Stomach smooth muscle (tissue), 2 donors: ENCODE results near the gene RUNX2.

Experiments
- H3K27ac ChIP-seq: one replicate; pipeline ENCODE4 v1.7.0; 2013; ENCODE audit warnings: mild to moderate bottlenecking, low read length, inconsistent platforms
- H3K27me3 ChIP-seq, 2 donors: one replicate each; pipeline ENCODE4 v1.7.0; 2013; ENCODE audit warnings: low read length in 2 of 2; ENCODE audit not compliant: insufficient read depth in 2 of 2, control insufficient read depth in 1 of 2
- H3K36me3 ChIP-seq, 2 donors: one replicate each; pipeline ENCODE4 v1.7.0; 2013; ENCODE audit warnings: low read length in 2 of 2; ENCODE audit not compliant: control insufficient read depth in 2 of 2, insufficient read depth in 2 of 2
- H3K4me1 ChIP-seq: one replicate; pipeline ENCODE4 v1.7.0; 2013; ENCODE audit warnings: low read length; ENCODE audit not compliant: control insufficient read depth, insufficient read depth
- H3K4me3 ChIP-seq, 2 donors: one replicate each; pipeline ENCODE4 v1.7.0; 2013; ENCODE audit warnings: low read length in 2 of 2
- H3K9ac ChIP-seq, 2 donors: one replicate each; pipeline ENCODE4 v1.7.0; 2013; ENCODE audit warnings: low read length in 2 of 2, mild to moderate bottlenecking in 1 of 2
- H3K9me3 ChIP-seq, 2 donors: one replicate each; pipeline ENCODE4 v1.7.0; 2013; ENCODE audit warnings: low read length in 2 of 2; ENCODE audit not compliant: control insufficient read depth in 2 of 2
- donor health status: healthy.
- donor health status: Pancreatic carcinoma.

RUNX2 gene

DNA sequence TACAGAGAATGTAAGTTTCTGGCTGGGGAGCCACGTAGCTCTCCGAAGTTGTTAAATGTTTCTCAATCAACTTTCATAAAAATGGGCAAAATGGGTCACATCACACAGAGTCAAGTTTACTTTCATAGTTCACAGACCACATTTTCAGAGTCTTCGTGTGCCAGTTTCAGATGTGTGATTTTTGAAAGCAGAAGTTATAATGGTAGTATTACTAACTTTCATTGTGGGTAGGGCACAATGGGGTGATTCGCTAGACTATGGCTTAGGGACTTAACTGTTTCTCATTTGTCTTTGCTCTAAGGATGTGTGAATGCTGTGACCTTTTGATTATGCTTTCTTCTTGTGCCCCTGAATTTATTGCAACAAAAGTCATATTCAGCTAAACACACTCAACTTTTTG lies 158.6 kb downstream of the RUNX2 start:
- Histone ChIP-seq H3K4me3 (no peak overlapping the region), H3K9ac (no peak overlapping the region), H3K4me1 (no peaks in the 10 kb centered on the region), H3K36me3 (no peaks in the 10 kb centered on the region), H3K9me3 (no peaks in the 10 kb centered on the region), H3K27me3 (no peaks in the 10 kb centered on the region), H3K27ac (no peak overlapping the region)

DNA sequence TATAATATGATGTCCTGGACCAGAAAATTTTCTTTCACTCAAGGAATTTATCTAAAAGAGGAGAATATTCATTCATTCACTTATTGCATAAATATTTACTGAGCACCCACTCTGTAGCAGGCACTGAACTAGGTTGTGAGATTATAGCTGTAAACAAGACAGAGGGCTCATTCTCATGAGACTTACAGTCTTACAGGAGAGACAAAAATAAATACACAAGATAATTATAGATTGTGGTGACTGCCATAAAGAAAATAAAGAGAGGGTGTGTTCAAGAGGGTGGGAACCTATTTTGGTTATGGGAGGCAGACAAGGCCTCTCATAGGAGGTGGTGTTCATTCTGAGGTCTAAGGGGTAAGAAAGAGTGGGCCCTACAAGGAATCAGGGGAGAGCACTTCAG lies 159.5 kb downstream of the RUNX2 start:
- H3K36me3 ChIP-seq = no peaks in the 10 kb centered on the region
- H3K27ac ChIP-seq = no peak overlapping the region
- no peak overlapping the region for H3K9ac ChIP-seq
- H3K4me1 ChIP-seq = no peaks in the 10 kb centered on the region
- H3K4me3 ChIP-seq = no peak overlapping the region
- H3K9me3 ChIP-seq = no peaks in the 10 kb centered on the region
- no peaks in the 10 kb centered on the region for H3K27me3 ChIP-seq

DNA sequence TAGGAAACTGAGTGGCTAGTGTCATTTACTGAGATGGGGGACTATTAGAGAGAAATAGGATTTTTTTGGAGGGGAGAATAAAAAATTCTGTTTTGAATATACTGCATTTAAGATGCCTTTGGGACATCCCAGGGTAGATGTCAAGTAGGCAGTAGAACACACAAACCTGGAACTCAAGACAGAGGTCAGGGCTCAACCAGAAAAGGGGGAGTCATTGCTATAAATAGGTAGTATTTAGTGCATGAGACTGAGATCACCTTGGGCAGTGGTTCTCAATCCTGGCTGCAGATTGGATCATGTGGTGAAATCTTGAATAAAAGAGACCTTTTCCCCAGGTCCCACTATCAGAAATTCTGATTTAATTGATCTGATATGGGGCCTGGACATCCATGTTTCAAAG lies 160.1 kb downstream of the RUNX2 start:
- no peak overlapping the region for H3K27ac ChIP-seq
- no peak overlapping the region for H3K4me3 ChIP-seq

DNA sequence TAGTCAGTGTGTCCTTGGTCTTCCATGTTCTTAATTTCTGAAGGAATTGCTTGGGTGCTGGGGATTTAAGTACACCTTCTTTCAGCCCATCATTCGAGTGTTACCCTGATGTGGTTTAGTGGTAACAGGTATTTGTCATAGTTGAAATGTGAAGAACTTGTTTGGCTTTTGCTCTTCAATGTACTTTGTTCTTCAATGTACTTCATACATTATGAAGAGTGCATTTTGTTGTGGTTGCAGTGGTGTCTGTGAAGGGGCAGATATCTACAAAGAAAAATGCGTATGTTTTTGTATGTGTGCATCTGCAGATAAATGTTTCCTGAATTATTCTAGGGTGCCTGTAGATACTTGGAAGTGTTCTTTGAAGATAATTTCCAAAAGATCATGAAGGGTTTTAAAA lies 160.8 kb downstream of the RUNX2 start:
- Histone ChIP-seq H3K27me3 (no peaks in the 10 kb centered on the region), H3K9ac (no peak overlapping the region), H3K36me3 (no peaks in the 10 kb centered on the region), H3K4me1 (no peaks in the 10 kb centered on the region), H3K9me3 (no peaks in the 10 kb centered on the region), H3K4me3 (no peak overlapping the region), H3K27ac (no peak overlapping the region)

More for the DNA sequence above, 160.1 kb downstream of the RUNX2 start:
- H3K9ac ChIP-seq = no peak overlapping the region
- H3K9me3 ChIP-seq = no peaks in the 10 kb centered on the region
- H3K36me3 ChIP-seq = no peaks in the 10 kb centered on the region
- no peaks in the 10 kb centered on the region for H3K27me3 ChIP-seq
- H3K4me1 ChIP-seq = no peaks in the 10 kb centered on the region

DNA sequence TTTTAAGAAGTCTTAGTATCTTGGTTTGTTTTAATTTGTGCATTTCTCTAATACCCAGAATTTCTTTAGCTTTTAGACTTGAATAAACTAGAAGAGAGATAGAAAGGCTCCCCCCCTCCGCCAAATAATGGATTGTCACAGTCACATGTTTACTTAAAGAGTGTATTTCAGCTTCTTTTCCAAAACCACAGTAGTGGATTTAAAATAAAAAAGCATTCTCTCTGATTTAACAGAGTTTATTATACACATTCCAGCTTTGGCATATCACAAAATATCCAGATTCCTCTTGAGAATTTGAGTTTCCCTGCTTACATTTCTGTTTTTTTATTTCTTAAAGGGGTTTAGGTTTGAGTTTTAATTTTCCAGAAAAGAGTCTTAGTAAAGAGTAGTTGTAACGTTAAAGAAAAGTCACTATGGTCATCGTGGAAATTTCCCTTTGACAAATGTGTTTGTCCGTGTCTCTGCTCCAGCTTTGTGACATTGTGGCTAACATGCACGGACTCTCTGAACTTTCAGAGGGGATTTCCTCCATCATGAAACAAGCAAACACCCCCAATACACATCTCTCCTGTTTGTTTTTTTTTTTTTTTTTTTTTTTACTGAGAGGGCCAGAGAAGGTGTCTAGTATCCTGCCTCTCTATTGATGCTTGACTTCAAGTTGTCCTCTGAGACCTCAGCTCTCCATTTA lies 163.1 kb downstream of the RUNX2 start:
- Histone ChIP-seq H3K27me3 (no peaks in the 10 kb centered on the region), H3K4me3 (no peak overlapping the region), H3K36me3 (no peaks in the 10 kb centered on the region), H3K4me1 (no peaks in the 10 kb centered on the region), H3K27ac (no peak overlapping the region), H3K9ac (no peak overlapping the region), H3K9me3 (no peaks in the 10 kb centered on the region)

DNA sequence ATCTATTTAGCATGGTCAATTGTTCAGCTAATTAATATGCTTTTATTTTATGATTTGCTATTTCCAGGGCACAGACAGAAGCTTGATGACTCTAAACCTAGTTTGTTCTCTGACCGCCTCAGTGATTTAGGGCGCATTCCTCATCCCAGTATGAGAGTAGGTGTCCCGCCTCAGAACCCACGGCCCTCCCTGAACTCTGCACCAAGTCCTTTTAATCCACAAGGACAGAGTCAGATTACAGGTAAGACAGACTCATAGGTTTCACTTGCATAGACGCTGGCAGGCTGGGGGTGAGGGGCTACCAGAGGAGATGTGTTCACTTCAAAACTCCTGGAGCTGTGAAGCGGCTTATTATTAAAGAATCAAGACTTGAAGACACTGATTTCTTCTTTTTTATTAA lies 163.7 kb downstream of the RUNX2 start:
- no peaks in the 10 kb centered on the region for H3K4me1 ChIP-seq
- no peaks in the 10 kb centered on the region for H3K27me3 ChIP-seq
- H3K27ac ChIP-seq = no peak overlapping the region
- H3K4me3 ChIP-seq = no peak overlapping the region
- no peaks in the 10 kb centered on the region for H3K9me3 ChIP-seq
- H3K9ac ChIP-seq = no peak overlapping the region
- no peaks in the 10 kb centered on the region for H3K36me3 ChIP-seq

DNA sequence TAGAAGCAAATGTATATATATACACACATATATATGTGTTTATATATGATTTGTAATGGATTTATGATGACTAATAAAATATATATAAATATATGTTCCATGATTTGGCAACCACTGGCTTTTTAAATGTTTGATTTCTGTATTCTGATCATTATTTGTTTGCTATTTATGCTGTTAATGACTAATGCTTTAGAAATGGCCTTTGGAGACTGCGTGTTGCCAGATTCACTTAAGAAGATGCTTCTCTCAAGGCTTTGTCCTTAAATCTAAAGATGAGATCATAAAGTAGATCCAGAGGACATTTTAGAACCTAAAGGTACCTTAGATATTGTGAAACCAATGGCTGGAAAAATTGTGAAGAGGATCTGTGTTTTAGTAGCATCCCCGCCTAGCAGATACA lies 165.6 kb downstream of the RUNX2 start:
- Histone ChIP-seq H3K27ac (no peak overlapping the region), H3K4me1 (no peaks in the 10 kb centered on the region), H3K36me3 (no peaks in the 10 kb centered on the region), H3K9ac (no peak overlapping the region), H3K9me3 (no peaks in the 10 kb centered on the region), H3K4me3 (no peak overlapping the region), H3K27me3 (no peaks in the 10 kb centered on the region)

DNA sequence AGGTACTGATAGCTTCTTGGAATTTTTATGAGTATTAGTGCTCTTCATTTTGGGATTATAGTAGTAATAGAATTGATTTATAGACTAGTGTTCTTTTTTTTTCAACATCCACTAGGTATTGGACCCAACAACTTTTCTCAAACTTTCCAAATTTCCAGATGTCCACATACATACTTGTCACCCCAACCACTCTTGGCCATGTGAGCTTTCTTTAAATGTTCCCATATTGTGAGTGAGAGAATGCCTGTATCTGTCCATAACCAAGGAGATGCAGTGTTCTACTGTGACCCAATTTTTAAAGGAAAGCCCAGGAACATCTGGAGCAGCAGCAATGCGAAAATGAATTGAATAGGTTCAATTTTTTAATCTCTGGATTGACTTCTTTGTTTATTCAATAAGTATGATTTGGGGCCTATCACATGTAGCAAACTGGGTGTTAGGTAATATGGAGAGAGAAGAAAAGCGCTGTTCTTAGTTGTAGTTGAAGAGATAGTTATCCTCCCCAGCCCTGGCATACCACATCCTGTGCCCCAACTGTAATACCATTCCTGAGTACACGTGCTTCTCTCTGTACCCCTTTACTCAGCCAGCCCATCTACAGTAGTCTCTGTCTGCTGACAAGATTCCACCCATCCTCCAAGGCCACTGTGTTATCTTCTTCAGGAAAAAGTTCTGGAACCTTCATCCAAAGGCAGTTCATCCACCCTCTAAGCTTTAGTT lies 166.4 kb downstream of the RUNX2 start:
- H3K27me3 ChIP-seq = no peaks in the 10 kb centered on the region
- H3K4me3 ChIP-seq = no peak overlapping the region
- no peaks in the 10 kb centered on the region for H3K4me1 ChIP-seq
- no peaks in the 10 kb centered on the region for H3K36me3 ChIP-seq
- H3K27ac ChIP-seq = no peak overlapping the region
- H3K9me3 ChIP-seq = no peaks in the 10 kb centered on the region
- no peak overlapping the region for H3K9ac ChIP-seq

DNA sequence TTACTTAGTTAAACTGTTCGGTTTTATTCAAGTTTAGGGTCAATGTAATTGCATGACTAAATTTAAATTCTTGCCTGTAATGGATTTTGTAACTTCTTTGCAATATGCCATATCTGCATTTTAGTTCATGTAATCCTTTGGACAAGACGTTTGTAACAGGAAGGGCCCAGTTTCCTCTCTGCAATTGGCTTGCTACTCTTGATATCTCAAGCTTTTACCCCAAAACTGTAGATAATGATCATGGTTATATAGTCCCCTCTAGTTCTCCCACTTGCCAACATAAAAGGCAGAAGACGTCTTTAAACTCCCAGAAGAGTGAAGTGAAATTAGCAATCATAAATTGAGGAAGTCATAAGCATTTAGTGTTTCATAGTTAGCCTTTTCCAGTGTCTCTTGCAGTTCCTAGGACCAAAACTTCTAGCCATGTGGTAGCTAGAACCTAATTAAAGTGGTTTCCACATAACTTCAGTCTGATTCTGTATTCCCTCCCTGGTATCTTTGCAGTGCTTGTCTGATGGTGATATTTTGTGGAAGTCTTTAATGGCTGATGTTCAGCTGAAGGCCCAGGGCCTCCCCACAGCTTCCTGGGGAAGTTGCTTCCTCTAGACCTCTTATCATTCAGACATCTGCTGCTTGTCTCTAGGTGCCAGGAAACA lies 167.4 kb downstream of the RUNX2 start:
- Histone ChIP-seq H3K9me3 (no peaks in the 10 kb centered on the region), H3K27ac (no peak overlapping the region), H3K27me3 (no peaks in the 10 kb centered on the region), H3K4me3 (no peak overlapping the region), H3K4me1 (no peaks in the 10 kb centered on the region), H3K36me3 (no peaks in the 10 kb centered on the region), H3K9ac (no peak overlapping the region)

DNA sequence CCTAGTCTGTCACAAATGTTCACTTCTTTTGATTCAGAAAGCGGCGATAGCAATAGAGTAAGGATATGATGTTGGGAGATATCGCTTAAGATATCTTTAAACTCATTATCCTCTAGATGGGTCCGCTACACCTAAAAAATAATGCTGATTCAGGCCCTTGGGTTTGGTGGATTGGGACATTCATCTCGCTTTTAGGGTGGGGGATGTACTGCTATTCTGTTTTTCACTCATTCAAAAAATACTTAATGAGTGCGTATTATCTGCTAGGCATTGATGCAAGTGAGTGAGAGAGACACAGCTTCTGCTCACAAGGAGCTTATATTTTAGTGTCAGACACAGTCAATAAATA lies 167.9 kb downstream of the RUNX2 start:
- Histone ChIP-seq H3K9ac (no peak overlapping the region), H3K9me3 (no peaks in the 10 kb centered on the region), H3K36me3 (no peaks in the 10 kb centered on the region), H3K4me3 (no peak overlapping the region), H3K4me1 (no peaks in the 10 kb centered on the region), H3K27me3 (no peaks in the 10 kb centered on the region), H3K27ac (no peak overlapping the region)

DNA sequence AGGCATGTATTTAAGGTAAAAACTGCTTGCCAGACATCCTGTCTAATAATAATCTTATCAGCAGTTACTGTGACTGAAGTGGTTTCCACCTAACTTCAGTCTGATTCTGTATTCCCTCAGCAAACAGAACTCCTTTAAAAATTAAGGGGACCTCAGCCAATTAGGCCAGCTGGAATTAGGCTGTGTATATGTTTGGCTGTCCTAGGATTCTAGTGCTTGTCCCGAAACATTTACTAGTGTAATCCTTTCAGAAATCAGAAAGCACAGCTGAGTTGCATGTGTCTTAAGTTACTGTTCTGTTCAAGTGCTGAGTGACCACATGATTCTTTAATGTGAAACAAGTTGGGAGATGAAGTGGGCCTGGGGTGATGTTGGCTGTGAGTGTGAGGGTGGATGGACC lies 170.5 kb downstream of the RUNX2 start:
- Histone ChIP-seq H3K36me3 (no peaks in the 10 kb centered on the region), H3K27ac (no peak overlapping the region), H3K4me3 (no peak overlapping the region)

More for the DNA sequence above, 170.5 kb downstream of the RUNX2 start:
- H3K9me3 ChIP-seq = no peaks in the 10 kb centered on the region
- no peaks in the 10 kb centered on the region for H3K4me1 ChIP-seq
- H3K27me3 ChIP-seq = no peaks in the 10 kb centered on the region
- no peak overlapping the region for H3K9ac ChIP-seq
